NCI-H146 treated with DMSO at 0.1 percent for 48 hours (cell line): ENCODE results near the gene RRP8.

ENCODE experiments used
- DNase-seq: peaks from one replicate; lab custom pipeline; 2025; ENCODE audit not compliant: unreplicated experiment; lab: John Stamatoyannopoulos, UW

Gene RRP8

GRCh38 chr11:6546735-6547134 lies 56.7 kb downstream of the RRP8 start:
- no peak for DNase-seq

- DNase-seq: no peak
Measured at GRCh38 chr11:6545917-6546605, 57.4 kb downstream of the RRP8 start.
